Skeletal muscle satellite cell (primary cell): ENCODE data around the gene NUP205. TPM values are rescaled to one million over a fixed set of nuclear protein-coding genes. Genes with fewer than 3 reads are reported as not detected.
"Not testable (repeated sequence)": the region's sequence is repeated elsewhere in the genome, so short reads cannot be mapped to it uniquely, and the experiment has no call there.

Source experiments
- H3K27me3 ChIP-seq: 2 replicates; pipeline ENCODE4 v1.7.0; 2013; ENCODE audit warnings: low read length; ENCODE audit not compliant: control insufficient read depth, insufficient read depth
- H3K36me3 ChIP-seq: 2 replicates; pipeline ENCODE4 v1.7.0; 2013; ENCODE audit warnings: mild to moderate bottlenecking, control low read depth, low read length; ENCODE audit not compliant: insufficient read depth
- H3K4me1 ChIP-seq: 2 replicates; pipeline ENCODE4 v1.7.0; 2013; ENCODE audit warnings: low read length; ENCODE audit not compliant: control insufficient read depth, insufficient read depth
- H3K4me2 ChIP-seq: 2 replicates; pipeline ENCODE4 v1.7.0; 2013; ENCODE audit warnings: mild to moderate bottlenecking, low read length
- H3K4me3 ChIP-seq: 2 replicates; pipeline ENCODE4 v1.7.0; 2013; ENCODE audit warnings: low read length
- H3K9ac ChIP-seq: 2 replicates; pipeline ENCODE4 v1.7.0; 2013; ENCODE audit warnings: mild to moderate bottlenecking, low read depth, low read length, moderate library complexity
- H3K9me3 ChIP-seq: replicated peaks from 2 replicates; pipeline ENCODE4 v1.7.0; 2013; ENCODE audit warnings: mild to moderate bottlenecking, control low read depth, low read length
- small RNA-seq: library from RNA; depleted of rRNA; stranded (forward); fragments of <200 nt; gene quantifications from one replicate; pipeline ENCODE3, GENCODE V24; 2012

Gene NUP205

DNA sequence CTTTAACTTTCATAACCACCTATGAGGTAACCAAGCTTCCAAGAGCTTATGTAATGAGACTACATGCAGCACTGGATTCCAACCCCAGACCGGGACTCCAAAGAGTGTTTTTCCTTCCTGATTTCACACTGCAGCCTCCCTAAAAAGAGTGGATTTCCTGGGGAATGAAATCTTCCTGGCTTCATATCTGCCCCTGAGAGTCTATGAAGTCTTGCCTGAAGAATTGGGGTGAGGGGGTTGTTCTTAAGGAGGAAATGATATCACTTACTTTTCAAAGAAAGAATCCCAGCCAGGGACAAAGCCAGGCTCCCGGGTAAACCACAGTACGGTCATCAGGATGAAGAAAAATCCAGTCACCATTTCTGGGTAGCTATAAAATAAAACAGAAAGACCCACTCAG lies 134.3 kb downstream of the NUP205 start:
- H3K4me2 ChIP-seq: no peak overlapping the region
- H3K9ac ChIP-seq: no peak overlapping the region
- peaks cover 19% of the 10 kb centered on the region for H3K4me1 ChIP-seq
- peaks cover 13% of the 10 kb centered on the region for H3K36me3 ChIP-seq
- H3K27me3 ChIP-seq: no peaks in the 10 kb centered on the region
- H3K4me3 ChIP-seq: no peak overlapping the region
- no peaks in the 10 kb centered on the region for H3K9me3 ChIP-seq

DNA sequence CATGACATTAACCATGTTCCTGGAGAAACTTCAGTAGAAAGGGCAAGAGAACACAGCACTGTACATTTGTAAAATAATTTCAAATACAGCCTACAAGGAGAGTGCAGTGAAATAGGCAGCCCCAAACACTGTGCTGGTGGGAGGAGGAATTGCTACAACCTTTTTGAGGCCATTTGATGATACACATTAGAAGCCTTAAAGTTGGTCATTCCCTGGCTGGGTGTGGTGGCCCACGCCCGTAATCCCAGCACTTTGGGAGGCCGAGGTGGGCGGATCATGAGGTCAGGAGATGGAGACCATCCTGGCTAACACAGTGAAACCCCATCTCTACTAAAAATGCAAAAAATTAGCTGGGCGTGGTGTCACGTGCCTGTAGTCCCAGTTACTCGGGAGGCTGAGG lies 134.9 kb downstream of the NUP205 start:
- Histone ChIP-seq H3K4me1 (peaks cover 19% of the 10 kb centered on the region), H3K36me3 (peaks cover 13% of the 10 kb centered on the region)
- not testable (repeated sequence) for H3K9ac ChIP-seq, H3K27me3 ChIP-seq, H3K4me2 ChIP-seq, H3K4me3 ChIP-seq, H3K9me3 ChIP-seq

DNA sequence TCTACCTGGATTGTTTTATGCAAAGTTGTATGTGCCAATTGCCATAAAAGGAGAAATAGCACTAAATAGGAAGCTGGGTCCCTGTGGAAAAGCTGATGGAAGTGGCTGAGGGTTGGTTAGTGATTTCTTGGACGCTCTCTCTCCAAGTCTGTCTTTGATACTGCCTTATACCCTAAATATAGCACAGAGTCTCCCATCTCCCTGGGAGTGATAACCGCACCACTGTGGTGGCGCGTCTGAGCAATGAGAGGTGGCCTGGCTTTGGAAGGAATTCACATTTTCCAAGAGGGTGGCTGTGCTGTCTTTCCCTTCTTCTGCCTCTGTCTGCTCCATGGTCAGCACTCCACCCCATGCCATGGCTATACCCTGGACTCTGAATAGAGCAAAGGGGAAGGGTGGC lies 135.8 kb downstream of the NUP205 start:
- Histone ChIP-seq H3K27me3 (no peaks in the 10 kb centered on the region), H3K9ac (no peak overlapping the region), H3K9me3 (no peaks in the 10 kb centered on the region), H3K36me3 (peaks cover 13% of the 10 kb centered on the region), H3K4me2 (no peak overlapping the region), H3K4me3 (no peak overlapping the region), H3K4me1 (peaks cover 19% of the 10 kb centered on the region)

DNA sequence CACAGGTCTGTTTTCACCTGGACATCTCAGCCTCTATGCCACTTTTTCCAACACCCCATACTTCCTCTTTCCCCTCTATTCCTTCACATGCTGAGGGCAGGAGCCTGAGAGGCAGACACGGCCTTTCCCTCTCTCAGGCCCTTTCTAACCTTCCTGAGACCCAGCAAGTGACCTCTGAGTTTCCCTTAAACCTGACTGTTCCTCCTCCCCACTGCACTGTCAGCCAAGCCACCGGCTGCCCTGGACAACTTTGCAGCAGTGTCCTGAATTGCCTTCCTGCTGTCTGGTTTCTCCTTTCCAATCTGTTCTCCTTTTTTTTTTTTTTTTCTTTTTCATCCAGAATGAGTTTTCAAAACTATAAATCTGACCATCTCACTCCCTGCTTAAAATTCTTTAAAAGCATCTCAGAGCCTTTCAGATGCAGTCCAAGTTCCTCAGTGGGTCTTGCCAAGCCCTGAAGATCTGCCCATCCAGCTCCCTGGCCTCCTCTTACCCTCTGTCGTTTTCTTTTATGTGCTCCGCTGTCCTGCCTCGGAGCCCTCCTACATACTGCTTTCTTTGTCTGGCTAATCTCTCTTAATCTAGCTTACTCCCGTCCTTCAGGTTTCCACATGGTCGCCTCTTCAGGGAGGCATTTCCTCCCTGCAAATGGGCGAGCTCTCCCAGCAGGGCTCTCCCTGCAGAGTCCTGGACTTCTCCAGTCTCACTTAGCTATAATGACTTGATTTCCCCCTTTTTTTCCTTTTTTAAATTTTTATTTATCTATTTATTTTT lies 139.7 kb downstream of the NUP205 start:
- Histone ChIP-seq H3K4me1 (peaks cover under 1% of the 10 kb centered on the region), H3K9me3 (no peaks in the 10 kb centered on the region), H3K36me3 (no peaks in the 10 kb centered on the region), H3K4me2 (no peak overlapping the region), H3K27me3 (no peaks in the 10 kb centered on the region), H3K4me3 (no peak overlapping the region), H3K9ac (no peak overlapping the region)

Small RNAs within 50 kb of the gene (small RNA-seq; reads per million reads assigned to genes)
- gene RNU6-1154P: not detected
